Cardiac fibroblast (primary cell): ENCODE measurements around the gene PYCARD.
A peak's percentile ranks its signal among the peaks of the same experiment; 100 is the strongest.

Experiments
- DNase-seq, 2 donors: peaks; one replicate each; pipeline versions ENCODE4 v3.0.0 to v3.0.0-alpha.2; 2010; ENCODE audit warnings: low read depth in 2 of 2
- H3K4me3 ChIP-seq, 2 donors: replicated peaks in 1 of 2; 1 replicate in 1 of 2; 2 replicates in 1 of 2; pipeline ENCODE4 v1.5.1; 2011; ENCODE audit warnings: low read depth in 2 of 2, low read length in 2 of 2, mild to moderate bottlenecking in 2 of 2, moderate library complexity in 1 of 2
- TF ChIP-seq, protein P1 (sequence below): IDR thresholded peaks from one replicate; pipeline ENCODE4 v1.5.1; 2011; ENCODE audit warnings: low read depth, mild to moderate bottlenecking, low read length, inconsistent platforms

PYCARD gene

DNA sequence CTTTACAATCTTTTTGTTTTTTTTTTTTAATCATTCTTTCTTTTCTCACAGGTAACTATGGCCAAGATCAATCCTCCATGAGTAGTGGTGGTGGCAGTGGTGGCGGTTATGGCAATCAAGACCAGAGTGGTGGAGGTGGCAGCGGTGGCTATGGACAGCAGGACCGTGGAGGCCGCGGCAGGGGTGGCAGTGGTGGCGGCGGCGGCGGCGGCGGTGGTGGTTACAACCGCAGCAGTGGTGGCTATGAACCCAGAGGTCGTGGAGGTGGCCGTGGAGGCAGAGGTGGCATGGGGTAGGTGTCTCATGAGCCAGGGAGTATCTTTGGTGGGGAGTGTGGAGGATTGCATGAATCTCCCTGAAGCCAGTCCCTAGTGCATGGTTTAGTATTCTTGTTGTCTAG is 17.7 kb downstream of the PYCARD start:
- no peak overlapping the region for H3K4me3 ChIP-seq
- TF ChIP-seq, protein P1, sequence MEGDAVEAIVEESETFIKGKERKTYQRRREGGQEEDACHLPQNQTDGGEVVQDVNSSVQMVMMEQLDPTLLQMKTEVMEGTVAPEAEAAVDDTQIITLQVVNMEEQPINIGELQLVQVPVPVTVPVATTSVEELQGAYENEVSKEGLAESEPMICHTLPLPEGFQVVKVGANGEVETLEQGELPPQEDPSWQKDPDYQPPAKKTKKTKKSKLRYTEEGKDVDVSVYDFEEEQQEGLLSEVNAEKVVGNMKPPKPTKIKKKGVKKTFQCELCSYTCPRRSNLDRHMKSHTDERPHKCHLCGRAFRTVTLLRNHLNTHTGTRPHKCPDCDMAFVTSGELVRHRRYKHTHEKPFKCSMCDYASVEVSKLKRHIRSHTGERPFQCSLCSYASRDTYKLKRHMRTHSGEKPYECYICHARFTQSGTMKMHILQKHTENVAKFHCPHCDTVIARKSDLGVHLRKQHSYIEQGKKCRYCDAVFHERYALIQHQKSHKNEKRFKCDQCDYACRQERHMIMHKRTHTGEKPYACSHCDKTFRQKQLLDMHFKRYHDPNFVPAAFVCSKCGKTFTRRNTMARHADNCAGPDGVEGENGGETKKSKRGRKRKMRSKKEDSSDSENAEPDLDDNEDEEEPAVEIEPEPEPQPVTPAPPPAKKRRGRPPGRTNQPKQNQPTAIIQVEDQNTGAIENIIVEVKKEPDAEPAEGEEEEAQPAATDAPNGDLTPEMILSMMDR, result no peak
- DNase-seq, result no peak

DNA sequence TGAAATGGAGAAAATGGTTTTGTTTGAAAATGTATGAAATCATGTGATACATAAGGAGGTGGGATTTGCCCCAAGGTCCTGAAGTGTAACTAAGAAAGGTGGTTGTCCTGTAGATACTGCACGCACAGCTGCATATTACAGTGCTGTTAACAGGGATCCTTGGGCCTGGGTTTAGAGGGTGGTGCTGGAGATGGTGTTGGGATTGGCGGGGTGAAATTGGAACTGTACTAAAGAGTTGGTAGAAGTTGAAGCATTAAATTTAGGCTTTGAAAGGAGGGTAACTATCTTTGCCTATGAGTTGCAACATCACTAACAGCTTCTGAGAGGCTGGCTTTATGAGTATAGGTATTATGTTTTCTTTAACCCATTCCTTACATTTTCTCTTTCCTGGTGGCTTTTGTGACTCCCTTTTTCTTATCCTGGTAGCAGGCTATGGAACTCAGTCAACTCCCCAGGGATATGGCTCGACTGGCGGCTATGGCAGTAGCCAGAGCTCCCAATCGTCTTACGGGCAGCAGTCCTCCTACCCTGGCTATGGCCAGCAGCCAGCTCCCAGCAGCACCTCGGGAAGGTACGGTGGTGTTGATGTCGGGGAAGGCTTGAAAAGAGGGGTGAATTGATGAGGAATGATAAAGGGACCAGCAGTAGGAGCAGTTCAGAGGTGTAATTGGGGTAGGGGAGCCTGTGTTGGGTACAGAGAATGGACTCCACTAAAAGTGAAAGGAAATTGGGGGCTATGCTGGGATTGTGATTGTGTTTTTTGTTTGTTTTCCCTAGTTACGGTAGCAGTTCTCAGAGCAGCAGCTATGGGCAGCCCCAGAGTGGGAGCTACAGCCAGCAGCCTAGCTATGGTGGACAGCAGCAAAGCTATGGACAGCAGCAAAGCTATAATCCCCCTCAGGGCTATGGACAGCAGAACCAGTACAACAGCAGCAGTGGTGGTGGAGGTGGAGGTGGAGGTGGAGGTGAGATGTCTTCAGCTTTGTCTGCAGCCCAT is 18.8 kb downstream of the PYCARD start:
- no peak for DNase-seq
- TF ChIP-seq, protein P1, result no peak
- H3K4me3 ChIP-seq, result peak overlapping the region in 1 of 2 donors; percentile 10

DNA sequence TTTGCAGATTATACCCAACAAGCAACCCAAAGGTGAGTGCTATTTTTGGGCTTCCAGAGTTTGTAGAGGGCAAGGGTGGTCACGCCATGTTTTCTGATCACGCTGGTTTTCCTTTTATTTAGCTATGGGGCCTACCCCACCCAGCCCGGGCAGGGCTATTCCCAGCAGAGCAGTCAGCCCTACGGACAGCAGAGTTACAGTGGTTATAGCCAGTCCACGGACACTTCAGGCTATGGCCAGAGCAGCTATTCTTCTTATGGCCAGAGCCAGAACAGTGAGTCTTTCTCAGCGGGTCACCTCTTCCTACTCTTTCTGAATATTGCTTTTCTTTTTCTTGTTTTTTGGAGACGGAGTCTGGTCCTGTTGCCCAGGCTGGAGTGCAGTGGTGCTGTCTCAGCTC is 20.2 kb downstream of the PYCARD start:
- no peak for DNase-seq
- peak overlapping the region; percentile 91 to 92 for H3K4me3 ChIP-seq
- TF ChIP-seq, protein P1, result no peak

DNA sequence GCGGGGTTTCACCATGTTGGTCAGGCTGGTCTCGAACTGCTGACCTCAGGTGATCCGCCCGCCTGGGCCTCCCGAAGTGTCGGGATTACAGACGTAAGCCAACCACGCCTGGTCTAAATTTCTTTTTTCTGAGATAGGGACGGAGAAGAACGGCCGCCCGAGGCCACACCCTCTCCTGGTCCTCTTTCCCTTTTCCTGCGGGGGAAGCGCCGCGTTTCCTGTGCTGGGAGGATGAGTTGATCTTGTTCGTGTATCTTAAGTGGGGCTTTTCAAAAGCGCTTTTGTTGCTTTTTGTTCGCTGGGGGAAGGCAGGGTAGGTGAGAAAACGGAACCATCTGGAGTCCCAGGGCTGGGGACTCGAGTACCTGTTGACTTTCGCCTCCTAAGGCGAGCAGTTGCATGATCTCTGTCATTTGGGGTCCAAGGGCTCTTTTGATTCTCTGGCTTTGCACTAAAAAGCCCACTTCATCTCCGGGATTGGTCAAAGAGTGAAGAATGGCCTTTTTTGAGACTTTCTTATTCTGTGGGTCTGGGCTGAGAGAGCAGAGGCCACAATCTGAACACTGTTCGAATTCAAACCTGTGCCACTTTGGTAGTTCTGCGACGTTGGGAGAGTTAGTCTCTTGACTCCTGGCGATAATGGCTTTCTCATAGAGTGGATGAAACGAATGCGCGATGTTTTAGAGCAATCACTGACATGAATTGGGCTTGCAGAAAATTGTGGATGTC is 21.3 kb downstream of the PYCARD start:
- DNase-seq, result peak; percentile 37 to 58
- TF ChIP-seq, protein P1, result no peak
- peak overlapping the region; percentile 91 to 92 for H3K4me3 ChIP-seq

DNA sequence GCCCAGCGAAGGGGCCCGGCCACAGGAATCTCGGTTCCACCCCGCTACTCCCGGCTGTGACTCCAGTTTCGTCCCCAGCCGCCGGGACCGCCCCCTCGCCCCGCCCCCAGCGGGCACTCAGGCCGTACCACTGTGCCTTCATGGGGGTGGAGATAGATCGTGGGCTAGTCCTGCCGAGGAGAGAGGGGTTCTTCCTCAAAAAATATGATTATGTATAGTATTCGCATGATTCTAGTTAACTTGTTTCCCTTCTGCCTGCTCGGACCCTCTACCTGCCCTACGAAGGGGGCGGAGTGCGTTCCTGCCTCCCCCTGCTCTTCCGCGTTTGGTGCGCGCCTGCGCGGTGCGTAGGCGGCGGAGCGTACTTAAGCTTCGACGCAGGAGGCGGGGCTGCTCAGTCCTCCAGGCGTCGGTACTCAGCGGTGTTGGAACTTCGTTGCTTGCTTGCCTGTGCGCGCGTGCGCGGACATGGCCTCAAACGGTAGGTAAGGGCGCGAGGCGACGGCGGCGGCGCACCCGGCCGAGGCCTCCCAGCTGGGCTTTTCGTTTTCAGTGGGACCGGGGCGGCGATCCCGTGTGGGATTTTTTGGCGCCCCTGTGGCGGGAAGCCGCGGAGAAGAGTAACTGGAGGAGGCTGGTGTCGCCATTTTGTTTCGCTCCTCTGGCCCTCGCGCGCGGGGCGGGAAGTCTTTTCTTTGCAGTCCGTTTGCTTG is 22.7 kb downstream of the PYCARD start, which contains the start of gene FUS:
Gene FUS, plus strand, starts transcription at position 393 of the 713 bp plus-strand sequence. Its CDS starts 76 bp downstream, at position 469.
- peak within 1 kb of the TSS; percentile 91 to 92 for H3K4me3 ChIP-seq
- peak; percentile 93 to 94 for DNase-seq
- TF ChIP-seq, protein P1, result no peak

DNA sequence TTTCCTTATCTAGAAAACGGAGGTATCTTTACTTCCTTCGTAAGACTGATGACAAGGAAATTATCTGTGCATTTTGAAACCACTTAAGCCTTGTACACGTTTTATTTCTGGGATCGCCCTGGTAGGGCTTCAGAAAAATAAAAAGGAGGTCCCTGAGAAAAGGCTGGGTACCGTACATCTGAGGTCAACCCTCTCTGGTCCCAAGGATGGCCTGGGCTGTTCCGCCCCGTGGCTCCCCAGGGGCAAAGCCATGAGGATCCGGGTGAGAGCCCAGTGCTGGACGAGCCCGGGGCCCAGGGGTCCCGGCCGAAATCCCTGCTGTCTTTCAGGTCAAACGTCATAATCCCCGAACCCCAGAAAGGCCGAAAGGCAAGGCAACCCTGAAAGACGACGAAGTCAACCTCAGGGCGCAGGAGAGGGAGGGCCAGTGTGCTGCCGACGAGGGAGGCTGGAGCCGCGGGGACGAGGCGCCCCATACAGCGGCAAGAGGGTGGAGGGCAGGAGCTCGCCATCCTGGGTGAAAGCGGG is 23.3 kb downstream of the PYCARD start:
- TF ChIP-seq, protein P1, result no peak
- H3K4me3 ChIP-seq, result peak overlapping the region; percentile 91 to 92
- peak in 1 of 2 donors; percentile 28 for DNase-seq
